GM12801 (cell line): ENCODE results near the gene FAM3D.

ENCODE experiments used
- CTCF ChIP-seq: IDR thresholded peaks from one replicate; pipeline ENCODE4 v1.5.1; 2011; ENCODE audit warnings: control low read depth; ENCODE audit not compliant: insufficient read length; ENCODE audit errors: extremely low read depth

The FAM3D gene

DNA sequence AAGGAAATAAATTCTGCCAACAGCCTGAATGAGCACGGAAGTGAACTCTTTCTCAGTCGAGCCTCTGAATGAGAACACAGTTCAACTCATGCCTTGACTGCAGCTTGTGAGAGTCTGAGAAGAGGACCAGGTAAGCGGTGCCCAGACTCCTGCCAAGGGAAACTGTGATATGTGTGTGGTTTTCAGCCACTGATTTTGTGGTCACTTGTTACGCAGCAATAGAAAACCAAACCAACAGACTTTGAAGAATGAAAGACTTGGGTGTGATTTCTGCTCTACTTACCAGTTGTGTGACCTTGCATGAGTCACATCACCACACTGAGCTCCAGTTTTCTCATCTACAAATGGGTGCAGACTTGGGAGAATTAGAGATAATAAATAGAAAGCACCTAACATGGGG lies 58.8 kb downstream of the FAM3D start:
- TF ChIP-seq CTCF = no peak

DNA sequence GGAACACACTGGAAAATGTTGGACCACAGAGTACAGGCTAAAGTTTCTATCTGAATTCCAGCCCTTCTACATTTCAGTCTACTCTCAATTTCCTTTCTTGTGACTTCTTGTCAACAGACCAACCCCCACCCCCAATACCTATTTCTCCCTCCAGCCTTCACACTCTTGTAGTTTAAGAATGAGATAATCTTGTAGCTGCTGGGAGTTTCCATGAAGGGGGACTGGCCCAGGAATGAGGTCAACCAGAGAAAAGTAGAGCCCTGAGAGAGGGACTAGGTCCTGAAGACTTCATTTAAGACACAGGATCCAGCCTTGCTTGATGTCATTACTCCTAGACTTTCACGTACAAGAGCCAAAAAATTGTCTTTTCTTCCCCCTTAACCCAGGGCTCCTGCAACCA lies 59.9 kb downstream of the FAM3D start:
- TF ChIP-seq CTCF = no peak

GRCh38 chr3:58604031-58604430 lies 62.5 kb downstream of the FAM3D start:
- no peak for TF ChIP-seq CTCF

DNA sequence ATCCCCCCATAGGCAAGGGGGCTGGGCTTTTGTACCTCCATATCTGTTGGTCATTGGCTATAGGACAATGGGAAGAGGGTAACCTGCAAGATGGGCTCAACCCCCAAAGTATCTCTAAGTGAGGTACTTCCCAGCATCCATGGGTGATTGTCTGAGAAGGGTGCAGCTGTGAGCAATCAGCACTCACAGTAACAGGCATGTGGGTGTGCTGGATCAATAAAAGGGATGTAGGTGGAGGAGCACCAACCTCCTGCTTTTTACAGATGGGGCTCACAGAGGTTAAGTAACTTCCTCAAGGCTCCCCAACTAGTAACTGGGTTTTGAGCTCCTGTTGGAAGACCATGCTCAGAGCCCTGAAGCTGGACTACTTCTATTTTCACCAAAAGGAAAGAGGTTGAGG lies 63.0 kb downstream of the FAM3D start:
- no peak for TF ChIP-seq CTCF

- no peak for TF ChIP-seq CTCF
Measured at GRCh38 chr3:58597770-58598310, 68.7 kb downstream of the FAM3D start.

DNA sequence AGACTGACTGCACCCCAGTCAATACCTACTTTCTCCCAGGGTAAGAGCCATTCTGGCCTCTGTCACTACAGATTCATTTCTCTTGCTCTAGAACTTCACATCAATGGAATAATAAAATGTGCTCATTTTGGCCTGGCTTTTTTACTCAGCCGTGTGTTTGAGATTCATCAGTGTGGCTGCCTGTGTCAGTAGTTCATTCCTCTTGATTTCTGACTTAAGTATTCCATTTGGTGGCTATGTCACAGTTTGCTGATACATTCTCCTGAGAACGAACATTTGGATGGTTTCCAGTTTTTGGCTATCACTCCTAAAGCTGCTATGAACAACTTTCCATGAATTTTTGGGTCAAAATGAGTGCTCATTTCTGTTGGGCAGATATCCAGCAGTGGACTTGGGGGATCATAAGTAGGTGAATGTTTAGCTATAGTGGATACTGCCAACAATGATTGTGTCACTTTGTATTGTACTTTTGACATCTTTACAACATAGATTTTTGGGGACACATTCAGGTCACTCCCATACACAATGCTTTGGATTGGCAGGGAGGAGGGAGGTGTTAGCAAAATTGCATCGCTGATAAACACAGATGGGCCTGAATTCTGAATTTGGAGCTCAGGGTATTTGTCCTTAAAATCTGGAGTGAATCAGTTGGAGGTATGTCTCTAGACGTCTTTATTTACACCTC lies 69.6 kb downstream of the FAM3D start:
- no peak for TF ChIP-seq CTCF

DNA sequence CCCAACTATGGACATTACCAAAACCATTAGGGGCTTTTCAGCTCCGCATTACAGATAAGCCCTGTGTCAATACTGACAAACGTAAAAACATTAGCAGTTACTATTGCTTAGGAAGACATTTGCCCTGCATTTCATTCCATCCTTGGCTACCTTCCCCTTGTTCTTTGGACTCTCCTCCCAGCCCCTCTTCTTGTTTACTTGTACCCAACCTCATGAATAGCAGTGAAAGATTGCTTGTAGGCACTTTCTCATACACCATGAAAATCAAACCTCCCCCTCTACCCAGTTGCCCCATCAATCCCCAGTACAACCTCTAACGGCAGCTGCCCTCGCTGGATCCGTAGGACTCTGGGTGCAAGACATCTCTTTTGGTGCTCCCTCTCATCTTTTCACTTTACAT lies 72.5 kb downstream of the FAM3D start:
- TF ChIP-seq CTCF = no peak
